ENCODE measurements around the gene GAGE12H.
"Not testable (repeated sequence)": the region's sequence is repeated elsewhere in the genome, so short reads cannot be mapped to it uniquely, and the experiment has no call there.

GAGE12H gene, protein sequence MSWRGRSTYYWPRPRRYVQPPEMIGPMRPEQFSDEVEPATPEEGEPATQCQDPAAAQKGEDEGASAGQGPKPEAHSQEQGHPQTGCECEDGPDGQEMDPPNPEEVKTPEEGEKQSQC

DNA sequence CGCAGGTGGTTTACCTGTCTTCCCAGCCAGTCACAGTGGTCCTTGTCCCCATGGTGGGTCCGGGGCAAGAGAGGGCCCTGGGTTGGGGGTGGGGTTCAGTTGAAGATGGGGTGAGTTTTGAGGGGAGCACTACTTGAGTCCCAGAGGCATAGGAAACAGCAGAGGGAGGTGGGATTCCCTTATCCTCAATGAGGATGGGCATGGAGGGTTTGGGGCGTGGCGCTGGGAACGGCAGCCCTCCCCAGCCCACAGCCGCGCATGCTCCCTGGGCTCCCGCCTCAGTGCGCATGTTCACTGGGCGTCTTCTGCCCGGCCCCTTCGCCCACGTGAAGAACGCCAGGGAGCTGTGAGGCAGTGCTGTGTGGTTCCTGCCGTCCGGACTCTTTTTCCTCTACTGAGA, at the start of gene GAGE12H:
GAGE12H (plus strand) TSS at position 301 of the 400 bp plus-strand sequence. CDS start 1,155 bp downstream, outside the sequence.
- not testable (repeated sequence) for DNase-seq (ENCODE audit: low spot score)

- not testable (repeated sequence) for DNase-seq (ENCODE audit: low spot score)
These were observed 47.9 kb upstream of the GAGE12H start, which contains the start of gene GAGE12C for GRCh38 chrX:49531877-49532276. GAGE12C (plus strand) TSS chrX:49532177; CDS start chrX:49533332, 1,155 bp downstream.

GRCh38 chrX:49541433-49541832, 38.3 kb upstream of the GAGE12H start, which contains the start of gene GAGE12D:
GAGE12D (plus strand) TSS chrX:49541733; CDS start chrX:49542888, 1,155 bp downstream.
- DNase-seq (ENCODE audit: low spot score) = not testable (repeated sequence)

DNA sequence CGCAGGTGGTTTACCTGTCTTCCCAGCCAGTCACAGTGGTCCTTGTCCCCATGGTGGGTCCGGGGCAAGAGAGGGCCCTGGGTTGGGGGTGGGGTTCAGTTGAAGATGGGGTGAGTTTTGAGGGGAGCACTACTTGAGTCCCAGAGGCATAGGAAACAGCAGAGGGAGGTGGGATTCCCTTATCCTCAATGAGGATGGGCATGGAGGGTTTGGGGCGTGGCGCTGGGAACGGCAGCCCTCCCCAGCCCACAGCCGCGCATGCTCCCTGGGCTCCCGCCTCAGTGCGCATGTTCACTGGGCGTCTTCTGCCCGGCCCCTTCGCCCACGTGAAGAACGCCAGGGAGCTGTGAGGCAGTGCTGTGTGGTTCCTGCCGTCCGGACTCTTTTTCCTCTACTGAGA, 28.8 kb upstream of the GAGE12H start, which contains the start of gene GAGE12E:
GAGE12E (plus strand) TSS at position 301 of the 400 bp plus-strand sequence. CDS start 1,155 bp downstream, outside the sequence.
- DNase-seq (ENCODE audit: low spot score) = not testable (repeated sequence)

- DNase-seq (ENCODE audit: low spot score) = not testable (repeated sequence)
These were observed 19.2 kb upstream of the GAGE12H start, which contains the start of gene GAGE12F for GRCh38 chrX:49560542-49560941. GAGE12F (plus strand) TSS chrX:49560842; CDS start chrX:49561997, 1,155 bp downstream.

GRCh38 chrX:49568728-49569127, 11.0 kb upstream of the GAGE12H start:
- DNase-seq (ENCODE audit: low spot score) = not testable (repeated sequence)

GRCh38 chrX:49569152-49569551, 10.6 kb upstream of the GAGE12H start:
- not testable (repeated sequence) for DNase-seq (ENCODE audit: low spot score)

DNA sequence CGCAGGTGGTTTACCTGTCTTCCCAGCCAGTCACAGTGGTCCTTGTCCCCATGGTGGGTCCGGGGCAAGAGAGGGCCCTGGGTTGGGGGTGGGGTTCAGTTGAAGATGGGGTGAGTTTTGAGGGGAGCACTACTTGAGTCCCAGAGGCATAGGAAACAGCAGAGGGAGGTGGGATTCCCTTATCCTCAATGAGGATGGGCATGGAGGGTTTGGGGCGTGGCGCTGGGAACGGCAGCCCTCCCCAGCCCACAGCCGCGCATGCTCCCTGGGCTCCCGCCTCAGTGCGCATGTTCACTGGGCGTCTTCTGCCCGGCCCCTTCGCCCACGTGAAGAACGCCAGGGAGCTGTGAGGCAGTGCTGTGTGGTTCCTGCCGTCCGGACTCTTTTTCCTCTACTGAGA, 9.6 kb upstream of the GAGE12H start, which contains the start of gene GAGE12G:
GAGE12G (plus strand) TSS at position 301 of the 400 bp plus-strand sequence. CDS start 1,155 bp downstream, outside the sequence.
- not testable (repeated sequence) for DNase-seq (ENCODE audit: low spot score)

GRCh38 chrX:49589196-49589595, 9.4 kb downstream of the GAGE12H start, which contains the start of gene GAGE2A:
GAGE2A (plus strand) TSS chrX:49589496; CDS start chrX:49590651, 1,155 bp downstream.
- not testable (repeated sequence) for DNase-seq (ENCODE audit: low spot score)

DNA sequence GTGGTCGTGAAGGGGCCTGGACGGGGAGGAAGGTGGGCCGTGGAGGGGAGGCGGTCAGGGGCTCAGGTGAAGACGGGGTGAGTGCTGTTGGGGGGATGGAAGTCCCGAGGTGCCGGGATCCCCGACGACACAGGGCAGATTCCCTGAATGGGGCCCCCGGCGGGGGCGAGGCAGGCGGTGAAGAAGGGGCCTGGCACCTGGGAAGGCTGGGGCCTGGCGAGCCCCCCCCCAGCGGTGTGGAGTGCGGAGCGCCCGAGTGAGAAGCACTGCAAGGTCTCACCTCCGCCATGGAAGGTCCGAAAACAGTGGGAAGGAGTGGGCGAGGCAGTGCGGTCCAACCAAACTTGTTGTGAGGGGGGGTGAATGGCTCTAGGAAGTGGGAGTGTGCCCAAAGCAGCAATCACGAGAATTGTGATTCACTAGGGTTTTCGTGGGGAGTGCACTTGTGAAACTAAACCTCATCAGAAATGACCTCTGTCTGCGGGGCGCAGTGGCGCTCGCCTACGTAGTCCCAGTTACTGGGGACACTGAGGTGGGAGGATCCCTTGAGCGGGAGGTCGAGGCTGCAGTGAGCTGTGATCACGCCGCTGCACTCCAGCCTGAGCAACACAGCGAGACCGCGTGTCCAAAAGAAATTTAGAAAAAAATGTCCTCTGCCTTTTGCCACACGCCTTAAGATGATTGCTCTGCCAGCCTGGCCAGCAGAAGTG, 10.2 kb downstream of the GAGE12H start:
- not testable (repeated sequence) for DNase-seq (ENCODE audit: low spot score)

- DNase-seq (ENCODE audit: low spot score) = not testable (repeated sequence)
These were observed 10.7 kb downstream of the GAGE12H start for GRCh38 chrX:49590488-49590887.

DNA sequence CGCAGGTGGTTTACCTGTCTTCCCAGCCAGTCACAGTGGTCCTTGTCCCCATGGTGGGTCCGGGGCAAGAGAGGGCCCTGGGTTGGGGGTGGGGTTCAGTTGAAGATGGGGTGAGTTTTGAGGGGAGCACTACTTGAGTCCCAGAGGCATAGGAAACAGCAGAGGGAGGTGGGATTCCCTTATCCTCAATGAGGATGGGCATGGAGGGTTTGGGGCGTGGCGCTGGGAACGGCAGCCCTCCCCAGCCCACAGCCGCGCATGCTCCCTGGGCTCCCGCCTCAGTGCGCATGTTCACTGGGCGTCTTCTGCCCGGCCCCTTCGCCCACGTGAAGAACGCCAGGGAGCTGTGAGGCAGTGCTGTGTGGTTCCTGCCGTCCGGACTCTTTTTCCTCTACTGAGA, 19.0 kb downstream of the GAGE12H start, which contains the start of gene GAGE1:
GAGE1 (plus strand) TSS at position 301 of the 400 bp plus-strand sequence. CDS start 1,155 bp downstream, outside the sequence.
- not testable (repeated sequence) for DNase-seq (ENCODE audit: low spot score)

GRCh38 chrX:49610718-49611310, 31.1 kb downstream of the GAGE12H start:
- no peak for DNase-seq (ENCODE audit: low spot score)

DNA sequence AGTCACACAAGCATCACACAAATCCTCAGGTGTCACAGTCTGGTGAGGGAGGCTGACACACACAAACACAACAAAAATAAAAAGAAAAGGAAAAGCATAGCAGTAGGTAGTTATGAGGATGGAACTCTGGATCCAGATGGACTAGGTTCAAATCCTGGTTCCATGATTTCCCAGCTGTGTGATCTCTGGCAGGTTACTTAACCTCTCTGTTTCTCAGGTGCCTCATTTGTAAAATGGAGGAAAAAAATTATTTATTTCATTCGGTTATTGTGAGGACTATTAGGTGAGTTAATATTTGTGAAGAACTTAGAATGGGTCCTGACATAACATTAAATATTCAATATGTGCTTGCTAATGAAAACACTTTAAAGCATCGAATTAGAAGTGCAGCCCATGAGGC, 38.8 kb downstream of the GAGE12H start:
- DNase-seq (ENCODE audit: low spot score) = no peak

DNA sequence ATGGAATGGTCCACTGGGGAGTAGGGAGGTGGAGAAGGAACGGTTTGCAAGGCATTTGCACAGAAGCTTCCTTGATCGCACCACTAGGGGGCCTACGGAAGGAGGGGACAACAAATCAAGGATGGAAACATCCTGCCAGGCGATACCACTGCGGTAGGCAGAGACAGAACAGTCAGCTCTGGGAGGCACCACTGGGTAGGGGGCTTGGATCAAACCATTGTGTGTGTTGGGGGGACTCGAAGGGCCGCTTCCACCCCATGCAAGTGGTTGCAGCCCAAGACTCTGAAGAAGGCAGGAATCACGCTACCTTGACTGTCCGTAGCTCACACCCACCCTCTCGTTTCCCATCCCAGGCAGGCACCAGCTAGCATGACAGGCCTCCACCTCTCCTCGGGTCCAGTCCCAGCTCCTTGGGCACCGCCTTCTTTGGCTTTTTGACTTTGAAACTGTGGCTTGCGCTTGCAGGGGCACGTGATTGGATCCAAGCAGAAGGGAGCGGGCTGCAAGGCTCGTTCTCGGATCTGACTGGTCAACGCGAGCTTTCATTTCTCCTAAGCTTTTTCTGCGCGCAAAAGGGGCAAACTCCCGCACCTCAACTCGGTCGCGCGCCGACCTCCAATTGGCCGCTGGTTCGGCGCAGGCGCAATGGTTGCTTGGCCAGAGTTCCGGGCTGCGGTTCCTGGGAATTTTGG, 47.5 kb downstream of the GAGE12H start:
- no peak for DNase-seq (ENCODE audit: low spot score)
